HG02870 (cell line): ENCODE measurements around the gene CARS1.
"Not testable (repeated sequence)": the region's sequence is repeated elsewhere in the genome, so short reads cannot be mapped to it uniquely, and the experiment has no call there.

Source experiments
- ATAC-seq: cut with Tn5 transposase; IDR thresholded peaks from one replicate; pipeline ENCODE4 v1.9.1; 2021; ENCODE audit warnings: mild to moderate bottlenecking, moderate library complexity; ENCODE audit not compliant: unreplicated experiment

The CARS1 gene

GRCh38 chr11:3090096-3090901, 33.1 kb upstream of the CARS1 start:
- no peak for ATAC-seq

GRCh38 chr11:3089236-3090061, 32.2 kb upstream of the CARS1 start:
- ATAC-seq, result no peak

DNA sequence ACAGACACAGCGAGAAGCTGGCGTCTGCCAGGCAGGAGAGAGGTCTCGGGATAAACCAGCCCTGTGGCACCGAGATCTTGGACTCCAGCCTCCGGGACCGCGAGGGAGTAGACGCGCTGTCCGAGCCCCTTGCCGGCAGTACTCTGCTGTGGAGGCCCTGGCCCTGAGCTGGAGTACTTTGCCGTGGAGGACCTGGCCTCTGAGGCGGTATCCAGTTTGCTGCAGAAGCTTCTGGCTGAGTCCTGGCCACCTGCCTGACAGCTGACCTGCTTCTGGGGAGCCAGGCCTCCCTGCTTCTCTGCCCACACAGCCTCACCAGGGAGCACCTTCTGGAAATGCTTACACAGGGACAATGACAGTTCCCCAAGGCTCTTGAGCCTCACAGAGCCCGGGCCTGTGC, 31.6 kb upstream of the CARS1 start:
- ATAC-seq, result no peak

GRCh38 chr11:3087821-3088800, 30.9 kb upstream of the CARS1 start:
- ATAC-seq, result no peak

DNA sequence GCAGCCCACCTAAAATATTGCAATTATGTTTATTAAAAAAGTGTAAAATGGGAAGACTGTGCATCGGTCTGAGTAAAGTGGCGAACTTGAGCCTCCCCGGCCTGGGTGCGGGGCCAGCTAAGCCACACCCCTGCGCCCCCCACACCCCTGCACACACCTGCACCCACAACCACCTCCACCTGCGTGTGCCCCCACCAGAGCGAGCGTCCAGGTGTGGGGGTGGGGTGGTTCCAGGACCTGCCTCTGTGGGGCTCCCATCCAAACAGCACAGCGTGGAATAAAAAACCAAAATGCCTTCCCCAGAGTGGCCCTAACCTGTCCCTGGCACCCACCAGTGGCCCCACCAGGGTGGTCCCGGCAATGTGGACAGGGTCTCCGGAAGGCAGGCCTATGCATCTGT, 30.1 kb upstream of the CARS1 start:
- no peak for ATAC-seq

DNA sequence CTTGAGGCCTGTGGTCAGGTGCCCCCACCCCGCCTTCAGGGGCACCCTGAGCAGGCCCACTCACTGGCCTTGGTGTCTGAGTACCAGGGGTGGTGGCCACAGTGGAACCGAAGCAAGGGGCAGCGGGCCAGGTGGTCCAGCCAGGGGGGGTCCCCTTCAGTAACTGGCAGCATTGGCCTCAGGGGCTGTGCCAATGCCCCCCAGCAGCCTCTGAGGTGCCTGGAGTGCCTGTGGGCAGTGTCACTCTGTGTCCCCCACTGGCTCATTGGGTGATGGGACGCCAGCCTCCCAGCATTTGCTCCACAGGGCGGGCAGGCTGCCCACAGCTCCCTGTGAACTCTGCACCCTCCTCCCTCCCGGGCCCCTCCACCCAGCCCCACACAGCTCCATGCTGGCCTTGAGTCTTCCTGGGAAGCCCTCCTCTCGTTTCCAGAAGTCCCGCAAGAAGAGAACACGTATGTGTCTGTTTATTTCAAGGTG, 29.5 kb upstream of the CARS1 start:
- no peak for ATAC-seq

DNA sequence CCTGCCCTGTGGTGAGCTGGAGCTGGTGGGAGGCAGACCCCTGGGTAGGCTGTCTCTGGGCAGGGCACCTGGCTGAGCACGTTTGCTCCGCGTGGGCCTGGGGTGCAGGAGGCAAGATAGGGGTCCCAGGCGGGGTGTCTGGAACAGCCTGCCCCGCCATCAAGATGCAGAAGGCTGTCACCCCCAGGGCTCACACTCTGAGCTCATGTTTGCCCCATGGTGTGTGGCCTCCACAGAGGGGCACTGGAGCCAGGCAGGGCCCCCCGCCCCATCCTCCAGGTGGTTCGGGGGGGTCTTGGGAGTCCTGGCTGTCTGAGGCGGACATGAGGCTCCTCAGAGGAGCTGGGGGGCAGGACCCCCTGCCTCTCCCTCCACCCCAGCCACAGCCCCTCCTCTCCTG, 28.9 kb upstream of the CARS1 start:
- no peak for ATAC-seq

- ATAC-seq, result no peak
Measured at GRCh38 chr11:3085052-3085451, 27.8 kb upstream of the CARS1 start.

DNA sequence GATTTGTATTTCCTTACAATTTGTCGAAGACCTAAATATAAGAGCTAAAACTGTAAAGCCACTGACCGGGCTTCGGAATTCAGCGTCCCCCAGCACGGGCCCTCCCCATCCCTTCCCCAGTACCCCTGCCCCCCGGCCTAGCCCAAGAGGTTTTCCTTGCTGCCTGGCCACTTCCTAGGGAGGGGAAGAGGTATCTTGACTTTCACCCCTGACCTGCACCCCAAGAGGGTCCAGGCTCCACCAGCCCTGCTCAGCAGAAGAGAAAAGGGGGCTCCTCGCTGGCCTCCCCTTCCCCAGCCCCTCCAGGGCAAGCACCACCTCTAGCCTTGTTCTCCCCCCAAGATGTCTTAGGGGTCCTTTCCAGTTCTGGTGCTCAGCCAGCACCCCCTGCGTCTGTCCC, 26.1 kb upstream of the CARS1 start:
- ATAC-seq, result no peak

GRCh38 chr11:3081386-3081751, 24.1 kb upstream of the CARS1 start:
- ATAC-seq, result no peak

- no peak for ATAC-seq
Measured at GRCh38 chr11:3080733-3081385, 23.6 kb upstream of the CARS1 start.

DNA sequence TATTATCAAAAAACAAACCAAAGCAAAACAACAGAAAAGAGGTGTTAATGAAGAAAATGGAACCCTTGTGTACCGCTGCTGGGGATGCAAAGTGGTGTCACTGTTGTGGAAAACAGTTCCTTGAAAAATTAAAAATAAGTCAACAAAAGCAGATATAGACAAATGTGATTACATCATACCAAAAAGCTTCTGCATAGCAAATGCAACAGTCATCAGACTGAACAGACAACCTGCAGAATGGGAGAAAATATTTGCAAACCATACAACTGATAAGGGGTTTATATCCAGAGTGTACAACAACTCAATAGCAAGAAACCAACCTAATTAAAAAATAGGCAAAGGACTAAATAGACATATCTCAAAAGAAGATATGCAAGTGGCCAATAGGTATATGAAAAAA, 22.9 kb upstream of the CARS1 start:
- ATAC-seq, result no peak

DNA sequence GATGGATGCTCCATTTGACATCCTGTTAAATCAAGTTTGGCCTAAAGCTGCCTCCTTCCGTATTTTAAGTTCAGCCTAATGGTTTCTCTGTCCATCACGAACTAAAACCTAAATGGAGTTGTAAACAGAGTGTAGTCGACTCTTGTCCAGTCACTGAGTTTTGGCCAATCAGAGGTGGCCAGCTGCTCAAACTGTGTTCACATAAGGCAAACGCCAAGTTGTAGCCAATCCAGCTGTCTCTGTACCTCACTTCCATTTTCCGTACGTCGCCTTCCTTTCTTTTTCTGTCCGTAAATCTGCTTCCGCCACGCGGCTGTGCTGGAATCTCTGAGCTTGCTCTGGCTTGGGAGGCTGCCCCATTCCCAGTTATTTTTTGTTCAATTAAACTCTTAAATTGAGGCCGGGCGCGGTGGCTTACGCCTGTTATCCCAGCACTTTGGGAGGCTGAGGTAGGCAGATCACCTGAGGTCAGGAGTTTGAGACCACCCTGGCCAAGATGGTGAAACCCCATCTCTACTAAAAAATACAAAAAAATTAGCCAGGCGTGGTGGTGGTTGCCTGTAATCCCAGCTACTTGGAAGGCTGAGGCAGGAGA, 20.7 kb upstream of the CARS1 start:
- ATAC-seq, result no peak

GRCh38 chr11:3077189-3077836, 20.1 kb upstream of the CARS1 start:
- ATAC-seq, result no peak

DNA sequence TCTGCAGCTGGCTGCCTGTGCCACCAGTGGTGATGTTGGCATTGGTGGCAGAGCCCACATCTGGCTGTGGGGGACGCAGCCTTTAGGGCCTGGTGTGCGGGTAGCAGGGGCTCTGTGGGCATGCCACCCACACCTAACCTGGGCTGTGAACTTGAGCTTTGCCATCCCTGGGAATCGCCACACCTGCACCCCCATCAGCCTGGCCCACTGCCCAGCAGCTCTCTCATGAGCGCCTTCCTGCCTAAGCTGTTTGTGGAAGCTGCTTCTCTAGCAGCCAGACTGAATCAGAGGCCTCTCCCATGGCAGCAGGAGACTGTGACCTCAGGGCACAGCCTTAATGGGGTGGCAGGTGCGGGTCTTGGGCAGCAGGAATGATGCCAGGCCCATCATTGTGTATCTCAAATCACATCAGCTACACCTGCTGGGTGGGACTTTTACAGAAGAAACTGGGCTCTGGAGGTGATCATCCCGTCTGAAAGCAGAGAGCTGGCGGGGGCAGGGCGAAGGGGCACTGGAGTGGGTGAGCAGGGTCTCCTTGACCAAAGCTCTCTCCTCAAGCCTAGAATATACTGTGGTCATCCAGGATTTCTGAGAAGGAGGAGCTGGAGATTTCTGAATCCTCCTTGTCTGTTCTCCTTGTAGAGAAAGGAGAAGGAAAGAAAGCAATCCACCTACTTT, 17.8 kb upstream of the CARS1 start:
- ATAC-seq, result no peak

GRCh38 chr11:3073029-3073435, 15.8 kb upstream of the CARS1 start:
- ATAC-seq, result no peak

GRCh38 chr11:3069425-3069824, 12.2 kb upstream of the CARS1 start:
- ATAC-seq, result no peak

DNA sequence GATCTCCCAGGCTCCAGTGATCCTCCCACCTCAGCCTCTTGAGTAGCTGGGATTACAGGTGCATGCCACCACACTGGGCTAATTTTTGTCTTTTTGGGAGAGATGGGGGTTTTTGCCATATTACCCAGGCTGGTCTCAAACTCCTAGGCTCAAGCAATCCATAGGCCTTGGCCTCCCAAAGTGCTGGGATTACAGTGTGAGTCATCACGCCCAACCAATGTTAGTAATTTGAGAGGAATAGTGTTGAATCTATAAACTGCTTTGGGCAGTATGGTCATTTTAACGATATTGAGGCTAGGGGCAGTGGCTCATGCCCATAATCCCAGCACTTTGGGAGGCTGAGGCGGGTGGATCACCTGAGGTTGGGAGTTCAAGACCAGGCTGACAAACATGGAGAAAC, 9.1 kb upstream of the CARS1 start:
- not testable (repeated sequence) for ATAC-seq

DNA sequence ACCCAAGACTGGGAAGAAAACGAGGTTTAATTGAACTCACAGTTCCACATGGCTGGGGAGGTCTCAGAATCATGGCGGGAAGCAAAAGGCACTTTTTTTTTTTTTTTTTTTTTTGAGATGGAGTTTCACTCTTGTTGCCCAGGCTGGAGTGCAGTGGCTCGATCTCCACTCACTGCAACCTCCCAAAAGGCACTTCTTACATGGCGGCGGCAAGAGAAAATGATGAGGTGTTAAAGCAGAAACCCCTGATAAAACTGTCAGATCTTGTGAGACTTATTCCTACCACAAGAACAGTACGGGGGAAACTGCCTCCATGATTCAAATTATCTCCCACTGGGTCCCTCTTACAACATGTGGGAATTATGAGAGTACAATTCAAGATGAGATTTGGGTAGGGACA, 7.5 kb upstream of the CARS1 start:
- not testable (repeated sequence) for ATAC-seq
